HG03196 (cell line): ENCODE results near the gene CYTL1.
"Not testable (repeated sequence)": the region's sequence is repeated elsewhere in the genome, so short reads cannot be mapped to it uniquely, and the experiment has no call there.

Experiments
- ATAC-seq: cut with Tn5 transposase; IDR thresholded peaks from one replicate; pipeline ENCODE4 v1.9.1; 2021; ENCODE audit not compliant: unreplicated experiment

Gene CYTL1

GRCh38 chr4:5003372-5003857, 15.8 kb downstream of the CYTL1 start:
- ATAC-seq = no peak

GRCh38 chr4:5001641-5002040, 17.6 kb downstream of the CYTL1 start:
- not testable (repeated sequence) for ATAC-seq

GRCh38 chr4:4996935-4997334, 22.3 kb downstream of the CYTL1 start:
- not testable (repeated sequence) for ATAC-seq

- ATAC-seq = no peak
Measured at GRCh38 chr4:4995908-4996265, 23.4 kb downstream of the CYTL1 start.

GRCh38 chr4:4995103-4995907, 24.0 kb downstream of the CYTL1 start:
- ATAC-seq = no peak

- no peak for ATAC-seq
Measured at GRCh38 chr4:4994312-4995097, 24.8 kb downstream of the CYTL1 start.

GRCh38 chr4:4992833-4993232, 26.4 kb downstream of the CYTL1 start:
- ATAC-seq = no peak

GRCh38 chr4:4991541-4992099, 27.6 kb downstream of the CYTL1 start:
- ATAC-seq = no peak

- no peak for ATAC-seq
Measured at GRCh38 chr4:4990857-4991540, 28.3 kb downstream of the CYTL1 start.

- ATAC-seq = no peak
Measured at GRCh38 chr4:4990329-4990728, 28.9 kb downstream of the CYTL1 start.

GRCh38 chr4:4989083-4989622, 30.1 kb downstream of the CYTL1 start:
- ATAC-seq = no peak

- no peak for ATAC-seq
Measured at GRCh38 chr4:4987656-4988055, 31.6 kb downstream of the CYTL1 start.

GRCh38 chr4:4986841-4987240, 32.4 kb downstream of the CYTL1 start:
- ATAC-seq = no peak

- no peak for ATAC-seq
Measured at GRCh38 chr4:4985844-4986243, 33.4 kb downstream of the CYTL1 start.

- ATAC-seq = no peak
Measured at GRCh38 chr4:4985036-4985435, 34.2 kb downstream of the CYTL1 start.

GRCh38 chr4:4984186-4984585, 35.1 kb downstream of the CYTL1 start:
- no peak for ATAC-seq

- ATAC-seq = no peak
Measured at GRCh38 chr4:4981827-4982226, 37.4 kb downstream of the CYTL1 start.

- no peak for ATAC-seq
Measured at GRCh38 chr4:4981427-4981826, 37.8 kb downstream of the CYTL1 start.

- ATAC-seq = no peak
Measured at GRCh38 chr4:4980621-4981230, 38.5 kb downstream of the CYTL1 start.

GRCh38 chr4:4979971-4980370, 39.3 kb downstream of the CYTL1 start:
- ATAC-seq = no peak

GRCh38 chr4:4974727-4975126, 44.5 kb downstream of the CYTL1 start:
- no peak for ATAC-seq
